GM19324 (cell line): ENCODE measurements around the gene LRRC34.

Experiments used
- ATAC-seq: cut with Tn5 transposase; IDR thresholded peaks from one replicate; pipeline ENCODE4 v1.9.1; 2021; ENCODE audit warnings: mild to moderate bottlenecking, moderate library complexity; ENCODE audit not compliant: unreplicated experiment, low FRiP score

Gene LRRC34

GRCh38 chr3:169769287-169770181 lies 43.2 kb downstream of the LRRC34 start, which contains the start of gene ACTRT3:
Gene ACTRT3, minus strand, starts transcription at chr3:169769561. Its CDS starts 41 bp downstream, at chr3:169769520.
- ATAC-seq, result peak; percentile 22

- peak; percentile 83 for ATAC-seq
Observed at GRCh38 chr3:169764882-169765612, 47.7 kb downstream of the LRRC34 start, which contains the start of gene TERC. Gene TERC, minus strand, starts transcription at chr3:169765060.

DNA sequence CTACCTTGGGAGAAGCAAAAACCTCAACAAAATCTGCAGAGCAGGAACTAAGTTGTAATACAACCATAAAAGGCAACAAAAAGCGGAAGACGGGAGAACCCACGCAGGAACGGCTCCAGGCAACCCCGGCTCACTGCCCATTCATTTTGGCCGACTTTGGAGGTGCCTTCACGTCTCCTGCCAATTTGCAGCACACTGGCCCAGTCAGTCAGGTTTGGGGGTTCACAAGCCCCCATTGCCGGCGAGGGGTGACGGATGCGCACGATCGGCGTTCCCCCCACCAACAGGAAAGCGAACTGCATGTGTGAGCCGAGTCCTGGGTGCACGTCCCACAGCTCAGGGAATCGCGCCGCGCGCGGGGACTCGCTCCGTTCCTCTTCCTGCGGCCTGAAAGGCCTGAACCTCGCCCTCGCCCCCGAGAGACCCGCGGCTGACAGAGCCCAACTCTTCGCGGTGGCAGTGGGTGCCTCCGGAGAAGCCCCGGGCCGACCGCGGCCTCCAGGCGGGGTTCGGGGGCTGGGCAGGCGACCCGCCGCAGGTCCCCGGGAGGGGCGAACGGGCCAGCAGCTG lies 48.3 kb downstream of the LRRC34 start:
- ATAC-seq, result peak; percentile 34

DNA sequence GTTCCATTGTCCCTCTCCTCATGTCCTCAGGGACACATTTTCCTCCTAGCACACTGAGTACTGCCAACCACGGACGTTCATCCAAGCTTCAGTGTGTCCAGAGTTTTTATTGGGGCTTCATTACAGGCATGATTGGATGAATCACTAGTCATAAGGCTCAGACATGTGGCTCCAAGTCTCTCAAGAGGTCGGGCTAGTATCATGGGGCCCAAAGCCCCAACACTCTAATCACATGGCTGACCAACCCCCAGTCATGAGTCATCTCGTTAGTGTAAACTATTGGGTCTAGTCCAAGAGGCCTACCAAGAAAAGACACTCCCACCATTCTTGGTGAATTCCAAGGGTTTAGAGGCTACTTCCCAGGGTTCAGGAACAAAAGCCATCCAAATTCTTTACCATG lies 52.2 kb downstream of the LRRC34 start:
- ATAC-seq, result no peak

- ATAC-seq, result no peak
Observed at GRCh38 chr3:169759256-169759655, 53.4 kb downstream of the LRRC34 start.

- ATAC-seq, result no peak
Observed at GRCh38 chr3:169758359-169758994, 54.2 kb downstream of the LRRC34 start.

DNA sequence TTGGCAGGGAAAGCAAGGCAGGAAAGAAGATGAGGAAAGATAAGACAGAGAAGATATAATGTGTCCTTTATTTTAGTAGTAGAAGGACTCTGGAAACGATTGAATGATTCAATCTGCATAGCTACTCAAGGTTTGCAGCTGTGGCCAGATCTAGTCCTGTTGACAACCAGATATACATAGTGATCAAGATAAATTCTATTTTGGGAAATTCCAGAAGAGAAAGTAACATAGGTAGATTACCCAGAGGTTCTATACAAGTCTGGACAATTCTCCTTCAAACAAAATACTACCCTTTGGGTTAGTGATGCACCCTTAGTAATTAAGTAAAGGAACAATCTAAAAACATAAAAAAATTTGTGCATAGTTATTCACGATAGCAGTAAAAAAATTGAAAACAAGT lies 57.2 kb downstream of the LRRC34 start:
- ATAC-seq, result no peak

- ATAC-seq, result no peak
Observed at GRCh38 chr3:169754711-169755110, 58.0 kb downstream of the LRRC34 start.

DNA sequence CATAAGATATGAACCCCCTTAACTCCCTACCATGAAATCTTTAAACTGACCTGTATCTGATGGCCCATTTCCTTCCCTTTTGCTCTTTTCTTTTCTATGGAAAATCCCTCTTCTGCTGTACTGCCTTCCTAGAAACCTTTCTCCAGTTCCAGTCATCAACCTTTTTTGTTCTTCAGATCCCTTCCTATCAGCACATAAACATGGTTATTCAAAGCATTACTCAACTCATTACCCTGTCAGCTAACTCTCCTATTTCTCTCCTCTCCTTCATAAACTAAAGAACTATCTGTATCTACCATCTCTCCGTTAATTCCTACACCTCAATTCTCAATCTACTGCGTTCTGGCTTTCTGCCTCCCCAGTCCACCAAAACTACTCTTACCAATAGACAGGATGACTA lies 60.8 kb downstream of the LRRC34 start:
- no peak for ATAC-seq

GRCh38 chr3:169750665-169751064 lies 62.0 kb downstream of the LRRC34 start:
- ATAC-seq, result no peak

GRCh38 chr3:169748670-169749069 lies 64.0 kb downstream of the LRRC34 start:
- no peak for ATAC-seq

DNA sequence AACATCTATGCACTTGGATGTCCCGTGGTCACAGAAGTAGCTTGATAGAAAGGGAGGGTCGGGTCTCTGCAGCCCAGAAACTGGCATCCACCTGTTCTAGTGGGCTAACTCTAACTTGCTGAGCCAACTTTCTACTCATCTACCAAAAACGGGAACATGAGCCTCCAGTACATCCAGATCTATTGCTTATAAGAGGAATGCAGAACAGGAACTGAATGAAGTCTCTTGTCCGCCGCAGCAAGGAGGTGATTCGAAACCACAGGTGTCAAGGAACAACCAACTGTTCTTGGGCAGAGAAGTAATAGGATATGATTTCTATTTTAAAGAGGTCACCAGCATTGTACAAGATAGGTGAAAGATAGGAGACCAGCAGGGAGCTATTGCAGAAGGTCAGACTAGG lies 65.8 kb downstream of the LRRC34 start:
- no peak for ATAC-seq

DNA sequence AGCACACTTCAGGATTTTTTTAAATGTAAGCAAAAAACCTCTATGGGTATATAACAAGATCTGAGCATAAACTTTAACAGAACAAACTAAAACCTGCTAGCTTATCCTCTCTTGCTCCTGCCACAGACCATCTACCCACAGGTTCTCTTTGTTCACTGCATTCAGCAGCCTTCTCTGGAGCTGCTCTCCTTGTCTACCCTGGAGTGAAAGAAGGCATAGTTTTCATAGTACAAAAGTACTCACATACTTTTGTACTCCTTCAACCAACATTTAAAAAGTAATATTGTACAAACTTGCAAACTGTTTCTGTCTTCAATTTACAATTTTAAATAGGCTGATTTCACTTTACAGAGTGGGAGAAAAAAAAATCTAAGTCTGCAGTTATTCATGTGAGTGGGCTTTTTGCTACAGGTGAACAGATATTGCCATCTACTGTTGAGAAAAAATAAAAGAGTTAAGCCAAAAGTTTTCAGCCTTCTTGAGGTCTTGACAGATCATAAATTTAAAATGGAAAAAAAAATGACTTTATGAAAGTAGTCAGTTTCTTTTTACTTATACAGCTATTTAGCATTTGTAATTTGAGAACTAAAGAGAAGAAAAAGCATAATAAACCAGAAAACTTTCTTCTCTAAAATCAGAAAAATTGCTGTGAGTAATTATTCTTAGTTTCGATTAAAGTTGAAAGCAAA lies 68.2 kb downstream of the LRRC34 start:
- ATAC-seq, result no peak
